GM18508 (cell line): ENCODE data around the gene CUL7.
A peak's percentile ranks its signal among the peaks of the same experiment; 100 is the strongest.
"Not testable (repeated sequence)": the region's sequence is repeated elsewhere in the genome, so short reads cannot be mapped to it uniquely, and the experiment has no call there.

ENCODE experiments used
- ATAC-seq: cut with Tn5 transposase; IDR thresholded peaks from one replicate; pipeline ENCODE4 v1.9.1; 2021; ENCODE audit warnings: moderate number of reproducible peaks; ENCODE audit not compliant: insufficient read depth, unreplicated experiment

The CUL7 gene

GRCh38 chr6:43020052-43020705 lies 33.5 kb downstream of the CUL7 start:
- ATAC-seq = no peak

GRCh38 chr6:43019152-43019551 lies 34.5 kb downstream of the CUL7 start:
- ATAC-seq = no peak

- no peak for ATAC-seq
These were observed 36.7 kb downstream of the CUL7 start for GRCh38 chr6:43016943-43017334.

GRCh38 chr6:43016176-43016942 lies 37.3 kb downstream of the CUL7 start:
- ATAC-seq = no peak

GRCh38 chr6:43014434-43014909 lies 39.2 kb downstream of the CUL7 start:
- ATAC-seq = no peak

GRCh38 chr6:43013843-43014433 lies 39.7 kb downstream of the CUL7 start, which contains the start of the genes KLHDC3 and MEA1:
TSS of gene KLHDC3 (plus strand) at chr6:43014249. CDS start at chr6:43017193, 2,944 bp downstream.
TSS of gene MEA1 (minus strand) at chr6:43013946. CDS start at chr6:43013813, 133 bp downstream.
- ATAC-seq = peak; percentile 88

- no peak for ATAC-seq
These were observed 40.4 kb downstream of the CUL7 start for GRCh38 chr6:43013097-43013842.

GRCh38 chr6:43012364-43012763 lies 41.3 kb downstream of the CUL7 start:
- ATAC-seq = no peak

GRCh38 chr6:43011207-43011606 lies 42.4 kb downstream of the CUL7 start:
- no peak for ATAC-seq

- ATAC-seq = no peak
These were observed 44.5 kb downstream of the CUL7 start for GRCh38 chr6:43009124-43009523.

- no peak for ATAC-seq
These were observed 46.5 kb downstream of the CUL7 start for GRCh38 chr6:43007126-43007525.

GRCh38 chr6:43006251-43006650 lies 47.4 kb downstream of the CUL7 start:
- no peak for ATAC-seq

- no peak for ATAC-seq
These were observed 47.8 kb downstream of the CUL7 start for GRCh38 chr6:43005844-43006243.

- no peak for ATAC-seq
These were observed 51.8 kb downstream of the CUL7 start for GRCh38 chr6:43001843-43002242.

- ATAC-seq = not testable (repeated sequence)
These were observed 55.4 kb downstream of the CUL7 start for GRCh38 chr6:42998205-42998604.

- no peak for ATAC-seq
These were observed 57.1 kb downstream of the CUL7 start for GRCh38 chr6:42996513-42996912.

GRCh38 chr6:42993445-42993844 lies 60.2 kb downstream of the CUL7 start:
- no peak for ATAC-seq

- ATAC-seq = no peak
These were observed 63.7 kb downstream of the CUL7 start for GRCh38 chr6:42989923-42990322.

GRCh38 chr6:42988486-42989020 lies 65.1 kb downstream of the CUL7 start:
- ATAC-seq = no peak
